ENCODE results near the gene CAPN15.

The CAPN15 gene

GRCh38 chr16:582614-583331 is 55.3 kb downstream of the CAPN15 start:
- no peak for DNase-seq (ENCODE audit: low read depth in 1 of 2, low spot score in 1 of 2)
- no peak overlapping the region for H3K27ac ChIP-seq (replicated peaks)
- no peaks in the 10 kb centered on the region for H3K27me3 ChIP-seq (ENCODE audit: insufficient read depth, poor library complexity, severe bottlenecking)
- H3K4me3 ChIP-seq (replicated peaks; ENCODE audit: insufficient read depth, low read length): no peak overlapping the region
- TF ChIP-seq POLR2AphosphoS5 (IDR thresholded peaks at IDR 0.05; ENCODE audit: low read depth) (no peak), SPI1 (IDR thresholded peaks at IDR 0.05; ENCODE audit: borderline replicate concordance, low read depth) (no peak), REST (IDR thresholded peaks at IDR 0.05; ENCODE audit: insufficient replicate concordance, low read depth) (no peak), GABPA (IDR thresholded peaks at IDR 0.05; ENCODE audit: low read depth) (no peak), CTCF (IDR thresholded peaks at IDR 0.05; ENCODE audit: insufficient read depth, low read length) (no peak)

- H3K4me3 ChIP-seq (replicated peaks; ENCODE audit: insufficient read depth, low read length): no peak overlapping the region
- H3K27me3 ChIP-seq (ENCODE audit: insufficient read depth, poor library complexity, severe bottlenecking): no peaks in the 10 kb centered on the region
- no peak for DNase-seq (ENCODE audit: low read depth in 1 of 2, low spot score in 1 of 2)
- no peak overlapping the region for H3K27ac ChIP-seq (replicated peaks)
- TF ChIP-seq POLR2AphosphoS5 (IDR thresholded peaks at IDR 0.05; ENCODE audit: low read depth) (no peak), SPI1 (IDR thresholded peaks at IDR 0.05; ENCODE audit: borderline replicate concordance, low read depth) (no peak), REST (IDR thresholded peaks at IDR 0.05; ENCODE audit: insufficient replicate concordance, low read depth) (no peak), CTCF (IDR thresholded peaks at IDR 0.05; ENCODE audit: insufficient read depth, low read length) (no peak), GABPA (IDR thresholded peaks at IDR 0.05; ENCODE audit: low read depth) (no peak)
Measured at GRCh38 chr16:583470-583814, 55.9 kb downstream of the CAPN15 start.

DNA sequence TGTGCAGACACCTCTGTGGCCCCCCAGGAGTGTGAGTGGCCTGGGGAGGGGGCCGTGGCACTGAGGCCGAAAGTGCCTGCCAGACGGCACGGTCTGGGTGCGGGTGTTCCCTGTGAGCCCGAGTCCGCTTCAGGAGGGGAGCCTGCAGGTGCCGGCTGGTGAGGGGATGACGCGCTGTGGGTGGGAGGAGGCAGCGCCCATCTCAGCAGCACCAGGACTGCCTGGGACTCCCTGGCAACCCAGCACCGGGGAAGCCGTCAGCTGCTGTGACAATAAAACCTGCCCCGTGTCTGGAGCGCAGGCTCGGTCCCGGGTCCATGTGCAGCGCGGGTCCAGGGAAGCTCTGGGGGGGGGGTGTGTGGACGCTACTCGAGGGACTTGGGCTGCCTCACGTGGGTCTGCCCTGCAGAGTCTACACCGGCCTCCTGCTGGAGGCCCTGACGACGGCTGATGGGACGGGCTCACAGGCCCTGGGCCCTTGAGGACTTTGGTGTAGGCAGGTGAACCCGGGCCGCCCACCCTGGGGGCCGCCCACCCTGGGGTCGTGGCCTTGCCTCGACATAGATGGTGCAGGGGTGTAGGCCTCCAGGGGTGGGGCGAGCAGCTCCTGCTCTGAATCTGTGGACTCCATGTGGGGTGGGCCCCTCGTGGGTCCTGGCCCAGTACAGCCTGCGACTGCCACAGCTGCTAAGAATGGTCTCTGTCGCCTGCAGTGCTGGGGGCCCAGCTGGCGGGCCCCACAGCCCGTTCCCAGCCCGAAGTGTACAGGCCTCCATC is 56.5 kb downstream of the CAPN15 start:
- no peaks in the 10 kb centered on the region for H3K27me3 ChIP-seq (ENCODE audit: insufficient read depth, poor library complexity, severe bottlenecking)
- no peak for DNase-seq (ENCODE audit: low read depth in 1 of 2, low spot score in 1 of 2)
- no peak overlapping the region for H3K27ac ChIP-seq (replicated peaks)
- H3K4me3 ChIP-seq (replicated peaks; ENCODE audit: insufficient read depth, low read length): no peak overlapping the region
- TF ChIP-seq SPI1 (IDR thresholded peaks at IDR 0.05; ENCODE audit: borderline replicate concordance, low read depth): no peak
- no peak for TF ChIP-seq POLR2AphosphoS5 (IDR thresholded peaks at IDR 0.05; ENCODE audit: low read depth)
- no peak for TF ChIP-seq REST (IDR thresholded peaks at IDR 0.05; ENCODE audit: insufficient replicate concordance, low read depth)
- no peak for TF ChIP-seq CTCF (IDR thresholded peaks at IDR 0.05; ENCODE audit: insufficient read depth, low read length)
- TF ChIP-seq GABPA (IDR thresholded peaks at IDR 0.05; ENCODE audit: low read depth): no peak

All from HL-60 (cell line).